ENCODE results near the gene BRMS1L.
"Not testable (repeated sequence)": the region's sequence is repeated elsewhere in the genome, so short reads cannot be mapped to it uniquely, and the experiment has no call there.

BRMS1L gene

DNA sequence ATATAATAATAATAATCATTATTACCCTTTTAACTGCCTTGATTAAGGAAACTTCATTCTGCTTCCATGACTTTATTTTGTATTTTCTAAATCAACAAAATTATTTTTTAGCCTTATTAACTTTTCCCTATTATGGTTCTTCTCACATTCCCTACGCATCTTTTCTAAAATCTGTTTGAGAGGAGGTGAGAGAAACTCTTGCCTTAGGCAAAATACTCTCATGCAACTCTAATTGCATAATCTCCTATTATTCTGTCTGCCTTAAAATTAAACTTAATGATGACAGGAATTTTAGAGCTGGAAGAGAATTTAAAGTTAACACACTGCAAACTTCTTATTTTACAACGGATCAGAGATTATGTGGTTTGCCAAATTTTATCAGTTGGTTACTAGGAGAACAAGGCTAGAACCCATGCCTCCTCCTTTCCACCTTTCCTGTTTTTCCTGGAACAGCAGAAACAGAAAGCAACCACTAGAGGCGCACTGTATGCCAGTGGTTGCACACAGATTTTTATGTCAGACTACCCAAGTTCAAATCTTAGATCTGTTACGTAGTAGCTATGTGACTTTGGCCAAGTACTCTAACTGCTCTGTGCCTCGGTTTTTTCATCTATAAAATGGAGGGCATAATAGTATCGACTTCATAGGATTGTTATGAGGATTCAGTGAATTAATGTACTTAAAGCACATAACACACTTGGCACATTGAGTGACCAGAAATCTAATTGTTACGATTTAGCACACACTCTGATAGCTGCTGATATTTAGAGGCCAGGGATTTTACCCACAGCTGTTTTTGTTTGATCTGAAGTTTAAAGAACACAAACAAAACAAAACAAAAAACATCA, 4.3 kb upstream of the BRMS1L start:
- DNase-seq (ENCODE audit: low spot score): no peak
- peak; percentile 79 for TF ChIP-seq CTCF (conservative IDR thresholded peaks at IDR 0.05; ENCODE audit: low read depth)
- POLR2A ChIA-PET (ENCODE audit: low non-redundant PET): interaction anchor here (0.5 kb wide), 1 partner anchor 15 kb away, joined by 4 read pairs; no protein-coding TSS in a partner anchor
- no peak overlapping the region for H3K27ac ChIP-seq
- CTCF ChIA-PET: interaction anchor here (0.6 kb wide), 3 partner anchors 205 to 916 kb away, joined by 3 read pairs; no protein-coding TSS in a partner anchor

DNA sequence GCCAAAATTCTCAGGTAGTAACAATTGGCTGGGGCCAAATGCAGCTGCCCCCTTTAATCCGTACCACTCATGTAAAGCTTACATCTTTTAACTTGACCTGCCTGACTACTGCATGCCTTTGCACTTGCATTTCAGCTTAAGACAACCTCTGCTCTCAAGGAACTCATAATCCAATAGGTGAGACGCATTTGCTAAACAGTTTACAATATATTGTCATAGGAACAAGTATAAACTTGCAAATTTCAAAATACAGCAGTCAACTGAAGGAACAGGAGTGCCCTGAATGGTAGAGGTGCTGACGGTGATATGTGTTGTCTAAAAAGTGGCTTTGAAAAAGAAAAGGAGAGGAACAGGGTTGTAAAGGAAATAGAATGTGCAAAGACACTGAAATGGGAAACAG, 3.6 kb upstream of the BRMS1L start:
- POLR2A ChIA-PET (ENCODE audit: low non-redundant PET): interaction anchor here (0.5 kb wide), 1 partner anchor 16 kb away, joined by 4 read pairs; no protein-coding TSS in a partner anchor

GRCh38 chr14:35824446-35825165, 1.5 kb upstream of the BRMS1L start:
- DNase-seq (ENCODE audit: low spot score); POLR2A ChIA-PET (ENCODE audit: low non-redundant PET): not testable (repeated sequence)
- H3K27ac ChIP-seq: peak overlapping the region; percentile 98
- CTCF ChIA-PET: interaction anchor here (0.6 to 1.1 kb wide), 2 partner anchors 8 to 43 kb away, joined by 3 read pairs; no protein-coding TSS in a partner anchor

More for the DNA sequence above, 3.6 kb upstream of the BRMS1L start:
- DNase-seq (ENCODE audit: low spot score): no peak
- TF ChIP-seq CTCF (conservative IDR thresholded peaks at IDR 0.05; ENCODE audit: low read depth): no peak
- H3K27ac ChIP-seq: no peak overlapping the region
- CTCF ChIA-PET: interaction anchor here (0.5 to 0.6 kb wide), 4 partner anchors 150 to 1167 kb away, joined by 3 to 4 read pairs (median 4); no protein-coding TSS in a partner anchor

DNA sequence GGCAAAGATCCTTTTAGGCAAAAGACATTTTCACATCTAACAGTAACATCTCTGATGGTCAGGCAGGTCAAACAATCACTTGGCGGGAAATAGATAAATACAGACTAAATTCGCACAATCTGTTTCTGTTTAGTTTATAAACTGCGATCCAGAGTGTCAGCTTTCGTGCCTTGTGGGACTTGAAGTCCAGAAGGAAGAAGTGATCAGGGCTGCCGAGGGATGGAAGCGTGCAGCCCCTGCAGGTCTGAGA, 245 bp upstream of the BRMS1L start:
- TF ChIP-seq CTCF (conservative IDR thresholded peaks at IDR 0.05; ENCODE audit: low read depth): no peak
- H3K27ac ChIP-seq: peak overlapping the region; percentile 98
- POLR2A ChIA-PET (ENCODE audit: low non-redundant PET): interaction anchor here (0.6 kb wide), 2 partner anchors 14 to 1080 kb away, joined by 3 to 8 read pairs; no protein-coding TSS in a partner anchor
- CTCF ChIA-PET: interaction anchor here (0.6 to 1.3 kb wide), 4 partner anchors 8 to 292 kb away, joined by 3 to 4 read pairs (median 4); partner anchors contain the start of gene INSM2
- no peak for DNase-seq (ENCODE audit: low spot score)

DNA sequence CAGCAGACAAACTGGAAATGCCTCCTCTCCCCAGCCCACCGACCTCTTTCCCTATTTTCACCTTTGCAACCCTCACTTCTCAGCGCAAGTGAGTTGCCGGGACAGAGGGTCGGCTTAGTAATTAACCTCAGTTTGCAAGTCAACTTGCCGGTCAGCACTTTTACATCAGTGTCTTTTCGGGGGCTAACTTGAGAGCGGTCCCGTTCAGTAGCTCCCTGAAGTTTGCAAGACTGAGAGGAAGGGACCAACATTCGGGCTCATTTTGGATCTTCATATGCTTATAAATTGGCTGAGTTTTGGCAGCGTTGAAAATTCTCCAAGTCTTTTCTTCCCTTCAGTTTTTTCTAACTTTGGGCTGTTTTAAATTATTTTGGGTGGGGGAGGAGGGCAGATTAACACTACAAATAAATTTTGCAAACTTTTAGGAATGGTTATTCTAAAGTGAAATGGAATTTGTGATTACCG, 846 bp downstream of the BRMS1L start:
- ChIA-PET POLR2A (ENCODE audit: low non-redundant PET) (no interaction called here), CTCF (interaction anchor here (1.3 kb wide), 1 partner anchor 9 kb away, joined by 3 read pairs; no protein-coding TSS in a partner anchor)
- DNase-seq (ENCODE audit: low spot score): no peak
- no peak for TF ChIP-seq CTCF (conservative IDR thresholded peaks at IDR 0.05; ENCODE audit: low read depth)
- H3K27ac ChIP-seq: peak overlapping the region; percentile 98

DNA sequence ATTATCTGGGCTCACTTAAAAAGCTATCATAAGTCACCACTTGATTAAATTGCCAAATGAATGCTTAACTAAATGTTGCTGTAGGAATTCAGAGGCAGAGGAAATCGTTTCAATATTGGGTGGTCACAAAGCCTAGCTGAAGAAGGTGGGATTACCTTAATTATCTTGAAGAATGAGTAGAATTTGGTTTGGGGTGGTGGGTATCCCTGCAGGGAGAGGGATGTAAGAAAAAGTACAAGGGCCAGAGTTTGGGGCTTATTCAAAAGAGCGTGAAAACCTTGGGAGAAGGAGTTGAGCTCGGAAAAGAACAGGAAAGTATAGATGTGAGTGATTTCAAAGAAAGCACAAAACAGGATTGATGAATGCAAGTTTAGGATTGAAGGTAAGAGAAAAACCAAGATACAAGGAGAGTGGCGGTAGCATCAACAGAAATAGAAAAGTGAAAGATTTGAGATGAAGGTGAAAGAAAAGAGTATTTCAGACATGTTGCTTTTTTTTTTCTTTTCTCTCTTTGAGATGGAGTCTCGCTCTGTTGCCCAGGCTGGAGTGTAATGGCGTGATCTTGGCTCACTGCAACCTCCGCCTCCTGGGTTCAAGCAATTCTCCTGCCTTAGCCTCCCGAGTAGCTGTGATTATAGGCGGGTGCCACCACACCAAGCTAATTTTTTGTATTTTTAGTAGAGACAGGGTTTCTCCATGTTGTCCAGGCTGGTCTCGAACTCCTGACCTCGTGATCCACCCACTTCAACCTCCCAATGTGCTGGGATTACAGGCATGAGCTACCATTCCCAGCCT, 1.7 kb downstream of the BRMS1L start:
- ChIA-PET POLR2A (ENCODE audit: low non-redundant PET) (no interaction called here), CTCF (no interaction called here)
- DNase-seq (ENCODE audit: low spot score): no peak
- H3K27ac ChIP-seq: no peak overlapping the region
- no peak for TF ChIP-seq CTCF (conservative IDR thresholded peaks at IDR 0.05; ENCODE audit: low read depth)
